HG03025 (cell line): ENCODE results near the gene ZNF324.

ENCODE experiments used
- ATAC-seq: cut with Tn5 transposase; IDR thresholded peaks from one replicate; pipeline ENCODE4 v1.9.1; 2021; ENCODE audit warnings: mild to moderate bottlenecking, moderate library complexity; ENCODE audit not compliant: unreplicated experiment, low FRiP score

Gene ZNF324

DNA sequence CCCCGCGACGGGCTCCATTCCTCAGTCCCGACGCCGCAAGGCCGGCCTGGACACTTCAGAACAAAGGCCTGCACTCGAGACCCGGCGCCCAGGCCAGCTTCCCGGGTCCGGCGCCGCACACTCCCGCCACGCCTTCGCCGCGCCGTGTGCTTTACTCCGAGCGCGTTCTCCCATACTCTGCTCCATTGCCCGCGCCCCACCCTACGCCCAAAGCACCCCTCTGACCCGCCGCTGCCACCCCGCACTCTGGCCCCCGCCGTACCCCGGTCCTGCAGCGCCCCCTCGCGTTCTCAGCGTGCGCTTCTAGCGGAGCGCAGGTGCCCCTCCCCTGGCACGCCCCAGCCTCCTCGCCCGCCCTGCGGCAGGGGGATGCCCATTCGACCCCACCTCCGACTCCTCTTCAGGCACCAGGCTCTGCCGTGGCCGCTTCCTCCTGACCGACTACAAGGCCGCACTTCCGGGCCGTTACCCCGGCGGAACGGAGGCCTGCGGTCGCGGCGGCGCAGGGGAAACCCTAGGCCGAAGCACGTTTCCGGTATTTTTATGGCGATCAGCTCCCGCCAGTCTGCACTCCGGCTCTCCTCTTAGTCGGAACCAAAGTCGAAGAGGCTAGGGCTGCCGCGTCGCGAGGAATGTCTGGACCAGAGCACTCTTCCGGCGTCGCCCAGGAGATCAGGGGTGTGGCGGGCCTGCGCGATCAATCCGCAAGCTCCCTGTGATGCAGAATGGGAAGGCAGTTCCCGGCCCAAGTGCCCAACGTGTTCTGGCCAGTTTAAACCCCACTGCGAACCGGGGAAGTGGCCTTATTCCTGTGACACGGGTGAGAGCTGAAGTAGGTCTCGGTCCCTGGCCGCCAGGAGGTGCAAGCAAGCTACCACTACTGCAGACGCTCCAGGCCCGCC lies 52.7 kb downstream of the ZNF324 start, which contains the start of gene ZBTB45:
ZBTB45 (minus strand) TSS at position 456 of the 902 bp plus-strand sequence. CDS start 2,137 bp downstream, outside the sequence.
- ATAC-seq, result peak; percentile 63

DNA sequence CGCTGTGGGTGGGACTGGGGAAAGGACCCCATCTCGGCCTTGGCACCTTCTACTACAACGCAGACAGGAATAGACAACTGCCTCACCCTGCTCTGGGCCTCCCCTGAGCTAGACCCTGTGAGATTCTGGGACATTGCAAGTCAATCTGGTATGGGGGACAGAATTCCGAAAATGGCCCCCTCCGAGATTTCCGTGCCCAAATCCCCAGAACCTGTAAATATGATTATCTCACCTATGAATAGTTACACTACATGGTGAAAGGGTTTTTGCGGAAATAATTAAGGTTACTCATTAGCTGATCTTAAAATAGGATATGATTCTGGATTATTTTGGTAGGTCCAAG lies 53.3 kb downstream of the ZNF324 start:
- no peak for ATAC-seq

DNA sequence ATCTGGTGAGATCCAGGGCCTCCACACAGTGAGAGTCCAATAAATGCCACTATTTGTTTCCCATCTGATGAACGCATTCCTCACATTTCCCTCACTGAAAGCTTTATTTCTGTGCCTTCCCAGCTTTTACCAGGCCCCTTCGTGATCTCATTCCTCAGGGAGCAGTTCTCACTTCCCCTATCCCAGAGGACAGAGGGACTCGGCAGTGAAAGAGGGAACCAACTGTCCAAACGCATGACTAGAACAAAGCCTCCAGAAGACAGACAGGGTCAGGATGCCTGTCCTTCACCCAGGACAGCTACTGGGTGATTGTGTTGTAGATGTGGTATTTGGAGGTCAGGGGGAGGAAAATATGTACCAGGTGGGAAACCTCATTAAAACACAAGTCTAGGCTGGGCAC lies 54.8 kb downstream of the ZNF324 start:
- no peak for ATAC-seq

DNA sequence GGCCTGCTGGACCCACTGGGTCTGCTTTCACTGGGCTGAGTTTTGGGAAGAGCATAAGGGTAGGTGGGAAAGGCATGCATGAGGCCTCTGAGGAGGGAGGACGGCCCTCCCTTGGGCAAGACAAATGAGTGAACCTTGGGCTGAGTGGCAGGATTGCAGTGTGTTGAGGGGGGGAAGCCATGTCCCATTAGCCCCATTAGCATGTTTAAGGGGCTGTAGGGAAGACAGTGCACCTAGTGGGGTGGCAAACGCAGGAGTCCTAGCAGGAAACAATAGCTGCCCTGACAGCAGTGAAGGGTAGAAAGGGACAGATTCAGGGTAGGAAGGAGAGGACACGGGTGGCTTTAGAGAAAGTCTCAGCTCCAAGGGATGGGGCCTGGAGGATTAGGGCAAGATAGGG lies 55.8 kb downstream of the ZNF324 start:
- no peak for ATAC-seq
